Chondrocyte (in vitro differentiated cells): ENCODE measurements around the gene ATAD3C. TPM values are rescaled to one million over a fixed set of nuclear protein-coding genes. Genes with fewer than 3 reads are reported as not detected.

Experiments used
- DNase-seq: peaks from one replicate; pipeline ENCODE4 v3.0.0; 2021; ENCODE audit warnings: mixed read lengths, low spot score
- H3K27ac Mint-ChIP-seq: one replicate; pipeline ENCODE4 v1.8.0; 2021; ENCODE audit warnings: mild to moderate bottlenecking, moderate library complexity, mixed read lengths; ENCODE audit not compliant: unreplicated experiment
- H3K27me3 Mint-ChIP-seq: 2 replicates; pipeline ENCODE4 v1.8.0; 2021; ENCODE audit warnings: low read depth, mixed read lengths
- H3K36me3 Mint-ChIP-seq: 2 replicates; pipeline ENCODE4 v1.8.0; 2021; ENCODE audit warnings: low read depth, mixed read lengths
- H3K4me1 Mint-ChIP-seq: 2 replicates; pipeline ENCODE4 v1.8.0; 2021; ENCODE audit warnings: low read depth, mild to moderate bottlenecking, mixed read lengths
- H3K4me3 Mint-ChIP-seq: one replicate; pipeline ENCODE4 v1.8.0; 2021; ENCODE audit warnings: mild to moderate bottlenecking, moderate library complexity, mixed read lengths; ENCODE audit not compliant: unreplicated experiment
- H3K9me3 Mint-ChIP-seq: 2 replicates; pipeline ENCODE4 v1.8.0; 2021; ENCODE audit warnings: low read depth, mixed read lengths
- total RNA-seq: library from RNA; stranded (reverse); gene quantifications from 3 replicates; pipeline ENCODE4 v1.2.1, GENCODE V29; 2021
- TF ChIP-seq, protein P1 (sequence below): fragments of 200-600 bp; sonication (generic); IDR thresholded peaks from 2 replicates; pipeline ENCODE4 v1.5.0; 2021; ENCODE audit warnings: antibody characterized with exemption, mild to moderate bottlenecking, moderate library complexity

Gene ATAD3C
- total RNA-seq, 1 donor from 2014 or later = 1.3 TPM

DNA sequence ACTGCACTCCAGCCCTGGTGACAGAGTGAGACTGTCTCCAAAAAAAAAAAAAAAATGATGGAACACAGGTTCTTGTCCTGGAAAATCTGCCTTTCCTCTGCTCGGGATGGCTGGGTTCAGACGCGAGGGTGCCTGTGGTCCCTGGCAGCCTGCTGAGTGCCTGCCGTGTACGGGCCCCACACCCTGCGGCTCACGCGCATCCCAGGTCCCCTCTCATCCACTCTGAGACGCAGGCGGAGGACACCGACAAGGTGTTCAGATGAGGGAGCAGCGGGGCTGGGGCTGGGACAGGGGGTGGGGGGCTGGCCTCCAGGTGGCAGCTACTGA, 24.1 kb upstream of the ATAD3C start:
- Mint-ChIP-seq H3K36me3 (no peaks in the 10 kb centered on the region), H3K4me1 (peaks cover 11% of the 10 kb centered on the region), H3K9me3 (no peaks in the 10 kb centered on the region), H3K27me3 (no peaks in the 10 kb centered on the region), H3K27ac (no peak overlapping the region), H3K4me3 (no peak overlapping the region)
- no peak for DNase-seq
- TF ChIP-seq, protein P1, sequence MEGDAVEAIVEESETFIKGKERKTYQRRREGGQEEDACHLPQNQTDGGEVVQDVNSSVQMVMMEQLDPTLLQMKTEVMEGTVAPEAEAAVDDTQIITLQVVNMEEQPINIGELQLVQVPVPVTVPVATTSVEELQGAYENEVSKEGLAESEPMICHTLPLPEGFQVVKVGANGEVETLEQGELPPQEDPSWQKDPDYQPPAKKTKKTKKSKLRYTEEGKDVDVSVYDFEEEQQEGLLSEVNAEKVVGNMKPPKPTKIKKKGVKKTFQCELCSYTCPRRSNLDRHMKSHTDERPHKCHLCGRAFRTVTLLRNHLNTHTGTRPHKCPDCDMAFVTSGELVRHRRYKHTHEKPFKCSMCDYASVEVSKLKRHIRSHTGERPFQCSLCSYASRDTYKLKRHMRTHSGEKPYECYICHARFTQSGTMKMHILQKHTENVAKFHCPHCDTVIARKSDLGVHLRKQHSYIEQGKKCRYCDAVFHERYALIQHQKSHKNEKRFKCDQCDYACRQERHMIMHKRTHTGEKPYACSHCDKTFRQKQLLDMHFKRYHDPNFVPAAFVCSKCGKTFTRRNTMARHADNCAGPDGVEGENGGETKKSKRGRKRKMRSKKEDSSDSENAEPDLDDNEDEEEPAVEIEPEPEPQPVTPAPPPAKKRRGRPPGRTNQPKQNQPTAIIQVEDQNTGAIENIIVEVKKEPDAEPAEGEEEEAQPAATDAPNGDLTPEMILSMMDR = no peak

DNA sequence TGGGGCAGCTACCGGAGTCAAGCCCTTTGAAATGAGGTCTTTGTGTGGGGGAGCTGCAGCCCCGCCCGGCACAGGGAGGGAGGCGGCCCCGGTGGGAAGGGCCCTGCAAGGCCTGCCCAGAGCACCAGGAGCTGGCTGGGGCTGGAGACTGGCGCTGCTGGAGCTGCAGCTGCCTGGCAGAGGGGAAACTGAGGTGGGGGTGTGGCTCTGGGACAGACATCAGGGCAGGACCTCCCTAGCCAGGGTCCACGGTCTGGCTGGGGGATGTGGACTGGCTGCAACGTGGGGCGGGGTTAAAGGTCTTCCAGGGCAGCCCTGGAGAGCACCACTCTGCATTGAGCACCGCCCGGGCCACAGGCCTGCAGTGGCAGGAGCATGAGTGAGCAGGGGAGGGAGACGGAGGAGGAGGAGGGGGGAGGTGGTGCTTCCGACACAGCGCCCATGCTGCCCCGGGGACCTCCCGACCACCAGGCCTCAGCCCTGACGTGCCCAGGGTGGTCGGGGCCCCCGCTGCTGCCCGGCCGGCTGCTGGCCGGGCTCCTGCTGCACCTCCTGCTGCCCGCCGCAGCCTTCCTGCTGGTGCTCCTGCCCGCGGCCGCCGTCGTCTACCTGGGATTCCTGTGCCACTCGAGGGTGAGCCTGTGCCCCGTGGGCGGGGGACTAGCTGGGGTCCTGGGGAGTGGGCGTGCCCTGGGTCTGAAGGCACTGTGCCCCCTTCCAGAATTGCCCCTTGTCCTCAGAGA, 23.6 kb upstream of the ATAD3C start:
- Mint-ChIP-seq H3K27me3 (no peaks in the 10 kb centered on the region), H3K9me3 (no peaks in the 10 kb centered on the region), H3K36me3 (no peaks in the 10 kb centered on the region), H3K4me1 (peaks cover 15% of the 10 kb centered on the region), H3K4me3 (no peak overlapping the region), H3K27ac (no peak overlapping the region)
- DNase-seq = peak; percentile 79
- TF ChIP-seq, protein P1 = no peak

DNA sequence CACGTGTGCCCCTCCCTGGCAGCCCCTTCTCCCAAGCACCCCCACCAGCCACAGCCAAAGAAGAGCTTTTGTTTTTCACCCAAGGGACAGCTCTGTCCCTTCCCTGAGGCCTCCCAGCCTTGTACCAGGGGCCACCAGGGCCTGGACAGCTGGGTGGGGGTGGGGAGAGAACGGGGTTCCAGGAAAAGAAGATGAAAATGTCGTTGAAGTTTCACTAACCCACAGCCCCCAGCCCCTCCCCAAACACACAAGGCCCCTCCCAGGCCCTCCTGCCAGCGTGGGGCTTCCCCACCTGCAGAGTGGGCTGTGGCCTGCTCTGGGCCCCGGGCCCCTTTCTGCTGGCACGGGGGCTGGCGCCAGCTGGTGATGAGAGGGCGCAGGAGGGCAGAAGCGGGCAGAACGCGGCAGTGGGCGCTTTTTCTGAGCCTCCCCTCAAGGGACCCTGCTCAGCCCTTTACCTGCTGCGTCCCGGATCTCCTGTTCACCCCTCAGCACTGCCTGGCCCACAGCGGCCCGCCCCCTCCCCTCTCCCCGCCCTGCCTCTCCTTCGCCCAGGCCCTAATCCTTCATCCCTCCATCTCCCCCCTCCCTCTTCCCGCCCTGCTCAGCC, 22.9 kb upstream of the ATAD3C start:
- peaks cover 19% of the 10 kb centered on the region for H3K4me1 Mint-ChIP-seq
- H3K27me3 Mint-ChIP-seq = no peaks in the 10 kb centered on the region
- no peaks in the 10 kb centered on the region for H3K9me3 Mint-ChIP-seq
- no peak overlapping the region for H3K4me3 Mint-ChIP-seq
- TF ChIP-seq, protein P1 = no peak
- no peaks in the 10 kb centered on the region for H3K36me3 Mint-ChIP-seq
- no peak for DNase-seq
- H3K27ac Mint-ChIP-seq = no peak overlapping the region

DNA sequence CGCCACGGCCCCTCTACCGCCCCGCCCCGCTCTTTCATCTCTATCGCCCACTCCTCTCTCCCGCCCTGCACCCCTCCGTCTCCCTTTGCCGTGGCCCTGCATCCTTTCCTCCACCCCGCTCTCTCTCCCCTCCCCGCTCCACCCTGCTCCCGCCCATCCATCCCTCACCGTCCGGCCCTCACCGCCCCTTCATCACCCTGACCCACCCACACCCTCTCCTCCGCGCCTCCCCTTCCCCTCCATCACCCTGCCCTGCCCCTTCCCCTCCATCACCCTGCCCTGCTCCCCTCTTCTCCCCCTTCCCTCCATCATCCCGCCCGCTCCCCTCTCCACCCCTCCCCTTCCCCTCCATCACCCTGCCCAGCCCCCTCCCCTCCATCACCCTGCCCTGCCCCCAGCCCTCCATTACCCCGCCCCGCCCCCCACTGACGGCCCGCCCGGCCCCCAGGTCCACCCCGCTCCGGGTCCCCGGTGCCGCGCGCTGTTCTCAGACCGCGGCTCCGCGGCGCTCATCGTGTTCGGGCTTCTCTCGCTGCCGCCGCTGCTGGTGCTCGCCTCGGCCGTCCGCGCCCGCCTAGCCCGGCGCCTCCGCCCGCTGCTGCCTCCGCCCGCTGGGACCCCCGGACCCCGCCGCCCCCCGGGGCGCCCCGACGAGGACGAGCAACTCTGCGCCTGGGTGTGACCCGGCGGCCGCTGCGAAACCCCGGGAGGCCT, 22.2 kb upstream of the ATAD3C start:
- no peaks in the 10 kb centered on the region for H3K27me3 Mint-ChIP-seq
- H3K36me3 Mint-ChIP-seq = no peaks in the 10 kb centered on the region
- H3K4me1 Mint-ChIP-seq = peaks cover 25% of the 10 kb centered on the region
- no peak overlapping the region for H3K4me3 Mint-ChIP-seq
- TF ChIP-seq, protein P1 = no peak
- H3K9me3 Mint-ChIP-seq = no peaks in the 10 kb centered on the region
- H3K27ac Mint-ChIP-seq = no peak overlapping the region
- DNase-seq = peak; percentile 92

DNA sequence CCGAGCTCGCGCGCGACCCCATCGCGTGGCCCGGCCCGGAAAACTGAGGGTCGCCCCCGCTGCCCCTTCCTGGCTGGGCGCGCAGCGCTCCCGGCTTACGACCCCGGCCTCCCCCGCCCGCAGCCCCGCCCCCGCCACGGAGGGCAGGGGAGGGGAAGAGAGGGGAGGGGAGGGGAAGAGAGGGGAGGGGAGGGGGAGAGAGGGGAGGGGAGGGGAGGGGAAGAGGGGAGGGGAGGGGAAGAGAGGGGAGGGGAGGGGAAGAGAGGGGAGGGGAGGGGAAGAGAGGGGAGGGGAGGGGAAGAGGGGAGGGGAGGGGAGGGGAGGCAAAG, 21.7 kb upstream of the ATAD3C start:
- no peak overlapping the region for H3K27ac Mint-ChIP-seq
- peaks cover 28% of the 10 kb centered on the region for H3K4me1 Mint-ChIP-seq
- no peaks in the 10 kb centered on the region for H3K36me3 Mint-ChIP-seq
- no peak overlapping the region for H3K4me3 Mint-ChIP-seq
- no peaks in the 10 kb centered on the region for H3K9me3 Mint-ChIP-seq
- TF ChIP-seq, protein P1 = no peak
- no peaks in the 10 kb centered on the region for H3K27me3 Mint-ChIP-seq
- no peak for DNase-seq
